Measurements from ENCODE around the gene PATJ.
"Not testable (repeated sequence)": the region's sequence is repeated elsewhere in the genome, so short reads cannot be mapped to it uniquely, and the experiment has no call there.

PATJ gene

DNA sequence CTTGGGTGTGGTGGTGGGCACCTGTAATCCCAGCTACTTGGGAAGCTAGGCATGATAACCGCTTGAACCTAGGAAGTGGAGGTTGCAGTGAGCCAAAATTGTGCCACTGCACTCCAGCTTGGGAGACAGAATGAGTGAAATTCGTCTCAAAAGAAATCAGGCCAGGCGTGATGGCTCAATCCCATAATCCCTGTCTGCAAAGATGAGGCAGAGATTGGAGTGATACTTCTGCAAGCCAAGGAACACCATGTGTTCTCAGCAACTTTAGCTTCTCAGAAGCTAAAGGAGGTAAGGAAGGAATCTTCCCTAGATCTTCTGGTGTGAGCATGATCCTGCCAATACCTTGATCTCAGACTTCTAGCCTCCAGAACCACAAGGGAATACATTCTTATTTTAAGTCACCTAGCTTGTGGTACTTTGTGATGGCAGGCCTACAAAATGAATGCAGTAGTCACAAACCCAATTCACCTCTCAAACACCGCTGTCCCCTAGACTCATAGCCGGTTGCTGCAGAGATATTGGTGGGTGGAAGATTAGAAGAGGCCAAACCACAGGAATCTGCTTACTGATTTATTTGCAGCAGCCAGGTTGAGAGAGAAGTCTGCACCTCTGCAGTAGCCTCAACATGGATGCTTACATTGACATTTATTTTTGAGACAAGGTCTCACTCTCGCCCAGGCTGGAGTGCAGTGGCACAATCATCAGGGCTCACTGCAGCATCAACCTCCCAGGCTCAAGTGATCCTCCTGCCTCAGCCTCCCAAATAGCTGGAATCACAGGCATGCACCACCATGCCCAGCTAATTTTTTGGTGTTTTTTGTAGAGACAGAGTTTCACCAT, 471.0 kb downstream of the PATJ start:
- no peak for ATAC-seq
- no peak for TF ChIP-seq TOX (CRISPR knock-in tag; IDR thresholded peaks at IDR 0.05; ENCODE audit: borderline replicate concordance)
- no peak for TF ChIP-seq ZFP30 (CRISPR knock-in tag; IDR thresholded peaks at IDR 0.05)
- no peak for TF ChIP-seq CSDC2 (CRISPR knock-in tag; IDR thresholded peaks at IDR 0.05)
- TF ChIP-seq ZNF8 (CRISPR knock-in tag; IDR thresholded peaks at IDR 0.05) = no peak
- no peak for TF ChIP-seq GLIS3 (CRISPR knock-in tag; IDR thresholded peaks at IDR 0.05)
- TF ChIP-seq ZNF565 (CRISPR knock-in tag; conservative IDR thresholded peaks at IDR 0.05; ENCODE audit: low read depth) = no peak
- no peak for TF ChIP-seq ISL1 (CRISPR knock-in tag; IDR thresholded peaks at IDR 0.05)
- TF ChIP-seq, protein P1, sequence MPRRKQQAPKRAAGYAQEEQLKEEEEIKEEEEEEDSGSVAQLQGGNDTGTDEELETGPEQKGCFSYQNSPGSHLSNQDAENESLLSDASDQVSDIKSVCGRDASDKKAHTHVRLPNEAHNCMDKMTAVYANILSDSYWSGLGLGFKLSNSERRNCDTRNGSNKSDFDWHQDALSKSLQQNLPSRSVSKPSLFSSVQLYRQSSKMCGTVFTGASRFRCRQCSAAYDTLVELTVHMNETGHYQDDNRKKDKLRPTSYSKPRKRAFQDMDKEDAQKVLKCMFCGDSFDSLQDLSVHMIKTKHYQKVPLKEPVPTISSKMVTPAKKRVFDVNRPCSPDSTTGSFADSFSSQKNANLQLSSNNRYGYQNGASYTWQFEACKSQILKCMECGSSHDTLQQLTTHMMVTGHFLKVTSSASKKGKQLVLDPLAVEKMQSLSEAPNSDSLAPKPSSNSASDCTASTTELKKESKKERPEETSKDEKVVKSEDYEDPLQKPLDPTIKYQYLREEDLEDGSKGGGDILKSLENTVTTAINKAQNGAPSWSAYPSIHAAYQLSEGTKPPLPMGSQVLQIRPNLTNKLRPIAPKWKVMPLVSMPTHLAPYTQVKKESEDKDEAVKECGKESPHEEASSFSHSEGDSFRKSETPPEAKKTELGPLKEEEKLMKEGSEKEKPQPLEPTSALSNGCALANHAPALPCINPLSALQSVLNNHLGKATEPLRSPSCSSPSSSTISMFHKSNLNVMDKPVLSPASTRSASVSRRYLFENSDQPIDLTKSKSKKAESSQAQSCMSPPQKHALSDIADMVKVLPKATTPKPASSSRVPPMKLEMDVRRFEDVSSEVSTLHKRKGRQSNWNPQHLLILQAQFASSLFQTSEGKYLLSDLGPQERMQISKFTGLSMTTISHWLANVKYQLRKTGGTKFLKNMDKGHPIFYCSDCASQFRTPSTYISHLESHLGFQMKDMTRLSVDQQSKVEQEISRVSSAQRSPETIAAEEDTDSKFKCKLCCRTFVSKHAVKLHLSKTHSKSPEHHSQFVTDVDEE (CRISPR knock-in tag; IDR thresholded peaks at IDR 0.05) = no peak
- no peak for TF ChIP-seq ZNF70 (CRISPR knock-in tag; IDR thresholded peaks at IDR 0.05)
- TF ChIP-seq, protein P2, sequence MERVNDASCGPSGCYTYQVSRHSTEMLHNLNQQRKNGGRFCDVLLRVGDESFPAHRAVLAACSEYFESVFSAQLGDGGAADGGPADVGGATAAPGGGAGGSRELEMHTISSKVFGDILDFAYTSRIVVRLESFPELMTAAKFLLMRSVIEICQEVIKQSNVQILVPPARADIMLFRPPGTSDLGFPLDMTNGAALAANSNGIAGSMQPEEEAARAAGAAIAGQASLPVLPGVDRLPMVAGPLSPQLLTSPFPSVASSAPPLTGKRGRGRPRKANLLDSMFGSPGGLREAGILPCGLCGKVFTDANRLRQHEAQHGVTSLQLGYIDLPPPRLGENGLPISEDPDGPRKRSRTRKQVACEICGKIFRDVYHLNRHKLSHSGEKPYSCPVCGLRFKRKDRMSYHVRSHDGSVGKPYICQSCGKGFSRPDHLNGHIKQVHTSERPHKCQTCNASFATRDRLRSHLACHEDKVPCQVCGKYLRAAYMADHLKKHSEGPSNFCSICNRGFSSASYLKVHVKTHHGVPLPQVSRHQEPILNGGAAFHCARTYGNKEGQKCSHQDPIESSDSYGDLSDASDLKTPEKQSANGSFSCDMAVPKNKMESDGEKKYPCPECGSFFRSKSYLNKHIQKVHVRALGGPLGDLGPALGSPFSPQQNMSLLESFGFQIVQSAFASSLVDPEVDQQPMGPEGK (CRISPR knock-in tag; IDR thresholded peaks at IDR 0.05; ENCODE audit: borderline replicate concordance) = no peak
- no peak for TF ChIP-seq ZFP3 (CRISPR knock-in tag; IDR thresholded peaks at IDR 0.05)
- TF ChIP-seq, protein P3, sequence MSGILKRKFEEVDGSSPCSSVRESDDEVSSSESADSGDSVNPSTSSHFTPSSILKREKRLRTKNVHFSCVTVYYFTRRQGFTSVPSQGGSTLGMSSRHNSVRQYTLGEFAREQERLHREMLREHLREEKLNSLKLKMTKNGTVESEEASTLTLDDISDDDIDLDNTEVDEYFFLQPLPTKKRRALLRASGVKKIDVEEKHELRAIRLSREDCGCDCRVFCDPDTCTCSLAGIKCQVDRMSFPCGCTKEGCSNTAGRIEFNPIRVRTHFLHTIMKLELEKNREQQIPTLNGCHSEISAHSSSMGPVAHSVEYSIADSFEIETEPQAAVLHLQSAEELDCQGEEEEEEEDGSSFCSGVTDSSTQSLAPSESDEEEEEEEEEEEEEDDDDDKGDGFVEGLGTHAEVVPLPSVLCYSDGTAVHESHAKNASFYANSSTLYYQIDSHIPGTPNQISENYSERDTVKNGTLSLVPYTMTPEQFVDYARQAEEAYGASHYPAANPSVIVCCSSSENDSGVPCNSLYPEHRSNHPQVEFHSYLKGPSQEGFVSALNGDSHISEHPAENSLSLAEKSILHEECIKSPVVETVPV (CRISPR knock-in tag; IDR thresholded peaks at IDR 0.05) = no peak
- TF ChIP-seq, protein P4, sequence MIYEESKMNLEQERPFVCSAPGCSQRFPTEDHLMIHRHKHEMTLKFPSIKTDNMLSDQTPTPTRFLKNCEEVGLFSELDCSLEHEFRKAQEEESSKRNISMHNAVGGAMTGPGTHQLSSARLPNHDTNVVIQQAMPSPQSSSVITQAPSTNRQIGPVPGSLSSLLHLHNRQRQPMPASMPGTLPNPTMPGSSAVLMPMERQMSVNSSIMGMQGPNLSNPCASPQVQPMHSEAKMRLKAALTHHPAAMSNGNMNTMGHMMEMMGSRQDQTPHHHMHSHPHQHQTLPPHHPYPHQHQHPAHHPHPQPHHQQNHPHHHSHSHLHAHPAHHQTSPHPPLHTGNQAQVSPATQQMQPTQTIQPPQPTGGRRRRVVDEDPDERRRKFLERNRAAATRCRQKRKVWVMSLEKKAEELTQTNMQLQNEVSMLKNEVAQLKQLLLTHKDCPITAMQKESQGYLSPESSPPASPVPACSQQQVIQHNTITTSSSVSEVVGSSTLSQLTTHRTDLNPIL (CRISPR knock-in tag; IDR thresholded peaks at IDR 0.05; ENCODE audit: low read depth) = no peak
- TF ChIP-seq TCF4 (CRISPR knock-in tag; IDR thresholded peaks at IDR 0.05; ENCODE audit: borderline replicate concordance) = no peak

DNA sequence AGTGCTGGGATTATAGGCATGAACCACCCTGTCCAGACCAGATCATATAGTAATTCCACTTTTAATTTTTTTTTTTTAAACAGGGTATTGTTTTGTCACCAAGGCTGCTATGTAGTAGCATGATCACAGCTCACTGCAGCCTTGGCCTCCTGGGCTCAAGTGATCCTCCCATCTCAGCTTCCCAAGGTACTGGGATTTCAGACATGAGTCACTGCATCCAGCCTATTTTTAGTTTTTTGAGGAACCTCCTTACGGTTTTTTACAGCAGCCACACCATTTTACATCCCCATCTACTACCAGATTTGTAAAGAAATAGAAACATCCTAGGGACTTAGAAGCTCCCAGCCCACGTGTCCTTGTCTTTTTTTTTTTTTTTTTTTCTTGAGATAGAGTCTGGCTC, 476.3 kb downstream of the PATJ start:
- ATAC-seq = no peak
- no peak for TF ChIP-seq TOX (CRISPR knock-in tag; IDR thresholded peaks at IDR 0.05; ENCODE audit: borderline replicate concordance)
- TF ChIP-seq PPARA (CRISPR knock-in tag; IDR thresholded peaks at IDR 0.05; ENCODE audit: borderline replicate concordance) = no peak
- TF ChIP-seq SNAI2 (CRISPR knock-in tag; IDR thresholded peaks at IDR 0.05) = no peak
- TF ChIP-seq ZC3H10 (CRISPR knock-in tag; IDR thresholded peaks at IDR 0.05) = no peak
- TF ChIP-seq, protein P4 (CRISPR knock-in tag; IDR thresholded peaks at IDR 0.05; ENCODE audit: low read depth) = no peak
- no peak for TF ChIP-seq ZNF70 (CRISPR knock-in tag; IDR thresholded peaks at IDR 0.05)
- TF ChIP-seq OSR1 (CRISPR knock-in tag; IDR thresholded peaks at IDR 0.05) = no peak
- TF ChIP-seq TCF4 (CRISPR knock-in tag; IDR thresholded peaks at IDR 0.05; ENCODE audit: borderline replicate concordance) = no peak
- no peak for TF ChIP-seq ARNTL (CRISPR knock-in tag; IDR thresholded peaks at IDR 0.05; ENCODE audit: borderline replicate concordance, low read depth)
- no peak for TF ChIP-seq CSDC2 (CRISPR knock-in tag; IDR thresholded peaks at IDR 0.05)
- TF ChIP-seq ZNF565 (CRISPR knock-in tag; conservative IDR thresholded peaks at IDR 0.05; ENCODE audit: low read depth) = no peak
- TF ChIP-seq GLIS3 (CRISPR knock-in tag; IDR thresholded peaks at IDR 0.05) = no peak
- TF ChIP-seq, protein P1 (CRISPR knock-in tag; IDR thresholded peaks at IDR 0.05) = no peak
- TF ChIP-seq BACH2 (CRISPR knock-in tag; IDR thresholded peaks at IDR 0.05; ENCODE audit: borderline replicate concordance) = no peak
- no peak for TF ChIP-seq ZFP30 (CRISPR knock-in tag; IDR thresholded peaks at IDR 0.05)
- TF ChIP-seq, protein P3 (CRISPR knock-in tag; IDR thresholded peaks at IDR 0.05) = no peak

DNA sequence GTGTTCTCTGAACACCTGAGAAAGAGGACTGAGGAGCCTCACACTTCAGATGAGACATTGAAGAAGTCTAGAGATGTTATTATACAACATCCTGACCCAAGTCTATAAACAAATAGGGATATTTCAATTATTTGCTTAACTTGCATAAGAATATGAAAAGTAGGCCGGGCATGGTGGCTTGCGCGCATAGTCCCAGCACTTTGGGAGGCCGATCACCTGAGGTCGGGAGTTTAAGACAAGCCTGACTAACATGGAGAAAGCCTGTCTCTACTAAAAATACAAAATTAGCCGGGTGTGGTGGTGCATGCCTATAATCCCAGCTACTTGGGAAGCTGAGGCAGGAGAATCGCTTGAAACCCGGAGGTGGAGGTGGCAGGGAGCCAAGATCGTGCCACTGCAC, 478.2 kb downstream of the PATJ start:
- not testable (repeated sequence) for ATAC-seq
